Trophoblast cell (in vitro differentiated cells and primary cell): ENCODE data around the gene ZKSCAN8.

Experiments used
- DNase-seq, 2 donors: peaks; one replicate each; pipeline ENCODE4 v3.0.0-alpha.2; 2016
- H2AFZ ChIP-seq: 2 replicates; pipeline ENCODE4 v1.6.1; 2013; ENCODE audit warnings: low read length, moderate library complexity, mild to moderate bottlenecking; ENCODE audit not compliant: insufficient read depth, poor library complexity
- H2AK5ac ChIP-seq: 2 replicates; pipeline ENCODE4 v1.6.1; 2013; ENCODE audit warnings: mild to moderate bottlenecking, low read length
- H2BK120ac ChIP-seq: 2 replicates; pipeline ENCODE4 v1.6.1; 2013; ENCODE audit warnings: low read length, mild to moderate bottlenecking, moderate library complexity; ENCODE audit not compliant: insufficient read depth, poor library complexity
- H2BK12ac ChIP-seq: 2 replicates; pipeline ENCODE4 v1.6.1; 2013; ENCODE audit warnings: mild to moderate bottlenecking, low read length, moderate library complexity
- H2BK5ac ChIP-seq: 2 replicates; pipeline ENCODE4 v1.6.1; 2013; ENCODE audit warnings: low read length, low read depth, moderate library complexity, mild to moderate bottlenecking; ENCODE audit not compliant: poor library complexity
- H3K14ac ChIP-seq: 2 replicates; pipeline ENCODE4 v1.6.1; 2013; ENCODE audit warnings: mild to moderate bottlenecking, low read length
- H3K18ac ChIP-seq: 2 replicates; pipeline ENCODE4 v1.6.1; 2013; ENCODE audit warnings: mild to moderate bottlenecking, low read length
- H3K23ac ChIP-seq: 2 replicates; pipeline ENCODE4 v1.6.1; 2013; ENCODE audit warnings: low read length
- H3K27ac ChIP-seq: 2 replicates; pipeline ENCODE4 v1.5.1; 2013; ENCODE audit warnings: low read depth, mild to moderate bottlenecking, inconsistent platforms, low read length, moderate library complexity
- H3K27me3 ChIP-seq: 2 replicates; pipeline ENCODE4 v1.6.1; 2013; ENCODE audit warnings: inconsistent platforms, mild to moderate bottlenecking, low read length, moderate library complexity; ENCODE audit not compliant: insufficient read depth
- H3K36me3 ChIP-seq, 2 experiments: 1 replicate in 1 of 2; 2 replicates in 1 of 2; pipeline ENCODE4 v1.6.1; 2013; ENCODE audit warnings: low read length in 2 of 2, mild to moderate bottlenecking in 2 of 2, moderate library complexity in 1 of 2; ENCODE audit not compliant: insufficient read depth in 2 of 2, control insufficient read depth in 1 of 2
- H3K4ac ChIP-seq: 2 replicates; pipeline ENCODE4 v1.6.1; 2013; ENCODE audit warnings: low read depth, mild to moderate bottlenecking, low read length, moderate library complexity
- H3K4me1 ChIP-seq, 2 experiments: 1 replicate in 1 of 2; 2 replicates in 1 of 2; pipeline ENCODE4 v1.6.1; 2013; ENCODE audit warnings: low read length in 2 of 2, mild to moderate bottlenecking in 2 of 2, moderate library complexity in 1 of 2; ENCODE audit not compliant: insufficient read depth in 2 of 2, control insufficient read depth in 1 of 2
- H3K4me2 ChIP-seq: 2 replicates; pipeline ENCODE4 v1.6.1; 2013; ENCODE audit warnings: inconsistent platforms, mild to moderate bottlenecking, low read length, moderate library complexity
- H3K4me3 ChIP-seq: 2 replicates; pipeline ENCODE4 v1.5.1; 2013; ENCODE audit warnings: mild to moderate bottlenecking, low read depth, low read length, inconsistent platforms
- H3K79me1 ChIP-seq: one replicate; pipeline ENCODE4 v1.6.1; 2013; ENCODE audit warnings: low read length
- H3K79me2 ChIP-seq: 2 replicates; pipeline ENCODE4 v1.6.1; 2013; ENCODE audit warnings: low read length, mild to moderate bottlenecking; ENCODE audit not compliant: control insufficient read depth, insufficient read depth, poor library complexity
- H3K9ac ChIP-seq: 2 replicates; pipeline ENCODE4 v1.6.1; 2013; ENCODE audit warnings: mild to moderate bottlenecking, low read length
- H3K9me3 ChIP-seq: 2 replicates; pipeline ENCODE4 v1.6.1; 2013; ENCODE audit warnings: low read depth, mild to moderate bottlenecking, control low read depth, inconsistent platforms, low read length; ENCODE audit not compliant: insufficient read depth
- H4K12ac ChIP-seq: 2 replicates; pipeline ENCODE4 v1.6.1; 2013; ENCODE audit warnings: low read depth, mild to moderate bottlenecking, low read length, moderate library complexity
- H4K8ac ChIP-seq: 2 replicates; pipeline ENCODE4 v1.6.1; 2013; ENCODE audit warnings: low read depth, mild to moderate bottlenecking, low read length, moderate library complexity
- H4K91ac ChIP-seq: one replicate; pipeline ENCODE4 v1.6.1; 2013; ENCODE audit warnings: low read depth, mild to moderate bottlenecking, low read length, moderate library complexity
- WGBS: extraction: QIAGEN DNeasy Blood & Tissue Kit; methylation state at CpG from one replicate; pipeline ENCODE4 v1.1.7; 2013; ENCODE audit warnings: missing lambda C conversion rate; ENCODE audit not compliant: insufficient read length, insufficient coverage; ENCODE audit errors: extremely low coverage; 5-methylcytosine and 5-hydroxymethylcytosine counted together

ZKSCAN8 gene

GRCh38 chr6:28203201-28203600, 61.5 kb downstream of the ZKSCAN8 start:
- Histone ChIP-seq H2AK5ac (no peak overlapping the region), H3K4me2 (no peak overlapping the region), H3K27me3 (peaks cover 19% of the 10 kb centered on the region), H3K79me1 (no peaks in the 10 kb centered on the region), H4K91ac (no peak overlapping the region), H3K9me3 (peaks cover 4% of the 10 kb centered on the region), H3K14ac (no peak overlapping the region), H4K12ac (no peak overlapping the region), H3K27ac (no peak overlapping the region), H3K36me3 (no peaks in the 10 kb centered on the region), H2BK12ac (no peak overlapping the region), H3K4me3 (no peak overlapping the region), H3K23ac (no peak overlapping the region), H4K8ac (no peak overlapping the region), H2BK5ac (no peak overlapping the region), H2BK120ac (no peak overlapping the region), H2AFZ (no peak overlapping the region), H3K9ac (no peak overlapping the region), H3K4ac (no peak overlapping the region), H3K4me1 (peaks cover 0 to 4% of the 10 kb centered on the region in 2 experiments), H3K18ac (no peak overlapping the region), H3K79me2 (no peaks in the 10 kb centered on the region)
- no CpG with 5 or more reads among the region's 4 CpGs for WGBS
- no peak for DNase-seq

DNA sequence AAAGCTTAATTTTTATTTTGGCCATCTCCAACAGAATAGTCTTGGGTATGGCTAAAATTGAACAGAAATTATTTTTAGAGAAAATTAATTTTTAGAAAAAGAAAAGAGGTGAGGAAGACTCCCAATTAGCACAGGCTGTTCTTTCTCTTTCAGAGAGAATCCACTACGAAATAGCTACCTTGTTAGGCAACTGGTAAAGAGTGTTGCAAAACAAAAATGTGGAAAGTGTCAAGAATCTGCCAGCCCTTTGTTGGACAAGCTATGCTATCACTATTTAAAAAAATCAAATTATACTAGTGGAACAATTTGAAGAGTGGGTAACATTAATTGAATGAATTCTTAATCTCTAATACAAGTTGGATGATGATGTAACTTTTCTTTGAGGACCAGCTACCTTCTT, 64.2 kb downstream of the ZKSCAN8 start:
- Histone ChIP-seq H4K8ac (no peak overlapping the region), H3K18ac (no peak overlapping the region), H3K27ac (no peak overlapping the region)

DNA sequence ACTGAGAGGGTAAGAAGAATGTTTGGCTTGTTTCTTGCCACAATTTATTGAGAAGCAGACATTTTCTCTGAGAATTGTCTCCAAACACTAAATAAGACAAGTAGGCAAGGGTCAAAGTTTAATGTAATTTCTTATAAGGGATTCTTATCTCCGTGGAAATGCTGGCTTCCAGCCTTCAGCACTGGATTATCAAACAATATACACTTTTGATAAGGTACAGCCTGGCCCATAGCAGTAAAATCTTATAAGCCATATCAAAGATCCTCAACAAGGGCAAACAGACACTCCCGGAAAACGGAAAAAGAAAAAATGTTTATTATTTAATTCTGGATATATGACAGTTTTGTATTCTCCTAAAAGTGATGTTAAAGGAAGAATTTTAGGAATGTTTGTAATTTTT, 64.8 kb downstream of the ZKSCAN8 start:
- H2AFZ ChIP-seq: no peak overlapping the region
- no peak overlapping the region for H2AK5ac ChIP-seq
- no peak overlapping the region for H4K8ac ChIP-seq
- H3K9me3 ChIP-seq: peaks cover 2% of the 10 kb centered on the region
- WGBS: no CpG with 5 or more reads among the region's 3 CpGs
- H2BK12ac ChIP-seq: no peak overlapping the region
- H3K23ac ChIP-seq: no peak overlapping the region
- no peaks in the 10 kb centered on the region for H3K36me3 ChIP-seq
- no peak overlapping the region for H2BK120ac ChIP-seq
- no peak overlapping the region for H3K27ac ChIP-seq
- H3K9ac ChIP-seq: no peak overlapping the region
- H3K79me2 ChIP-seq: no peaks in the 10 kb centered on the region
- peaks cover 0 to 6% of the 10 kb centered on the region in 2 experiments for H3K4me1 ChIP-seq
- no peaks in the 10 kb centered on the region for H3K79me1 ChIP-seq
- no peak overlapping the region for H2BK5ac ChIP-seq
- peaks cover 28% of the 10 kb centered on the region for H3K27me3 ChIP-seq
- H3K4me2 ChIP-seq: no peak overlapping the region
- no peak overlapping the region for H4K12ac ChIP-seq
- no peak overlapping the region for H3K4ac ChIP-seq
- no peak overlapping the region for H4K91ac ChIP-seq
- no peak overlapping the region for H3K4me3 ChIP-seq
- H3K18ac ChIP-seq: no peak overlapping the region
- no peak overlapping the region for H3K14ac ChIP-seq
- no peak for DNase-seq

More for the DNA sequence above, 64.2 kb downstream of the ZKSCAN8 start:
- Histone ChIP-seq H3K14ac (no peak overlapping the region), H2AFZ (no peak overlapping the region), H3K23ac (no peak overlapping the region), H3K4me3 (no peak overlapping the region), H2BK5ac (no peak overlapping the region), H3K4me2 (no peak overlapping the region), H3K4ac (no peak overlapping the region), H2BK120ac (no peak overlapping the region), H3K27me3 (peaks cover 28% of the 10 kb centered on the region), H3K9me3 (peaks cover 2% of the 10 kb centered on the region), H3K9ac (no peak overlapping the region), H4K91ac (no peak overlapping the region), H3K36me3 (no peaks in the 10 kb centered on the region), H3K4me1 (peaks cover 0 to 6% of the 10 kb centered on the region in 2 experiments), H2AK5ac (no peak overlapping the region), H3K79me1 (no peaks in the 10 kb centered on the region), H4K12ac (no peak overlapping the region), H3K79me2 (no peaks in the 10 kb centered on the region), H2BK12ac (no peak overlapping the region)
- WGBS: no CpG with 5 or more reads among the region's 1 CpG
- DNase-seq: peak in 1 of 2 donors; percentile 82

DNA sequence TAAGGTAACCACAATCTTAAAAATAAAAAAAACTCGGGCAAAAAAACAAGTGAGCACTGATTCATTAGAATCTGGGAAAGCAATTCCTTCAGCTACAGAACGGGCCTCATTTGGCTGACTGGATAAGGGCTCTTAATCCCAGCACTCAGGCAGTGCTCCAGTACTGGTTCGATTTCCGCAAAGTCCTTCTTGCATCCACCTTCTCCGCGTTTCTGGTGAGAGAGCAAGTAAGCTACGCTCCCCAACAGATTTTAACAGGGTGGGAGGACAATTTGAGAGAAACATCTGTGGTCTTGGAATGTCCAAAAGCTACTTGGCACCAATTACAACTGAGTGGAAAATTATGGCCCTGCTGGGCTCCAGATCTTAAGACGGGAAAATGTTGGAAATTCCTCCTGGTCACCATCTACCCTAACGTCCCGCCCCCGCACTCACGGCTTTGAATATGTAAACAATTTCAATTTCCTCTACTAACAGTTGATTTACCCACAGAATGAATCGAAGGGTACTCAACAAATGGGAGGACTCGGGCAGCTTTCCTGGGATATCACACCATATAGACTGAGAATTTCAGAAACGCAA, 65.3 kb downstream of the ZKSCAN8 start:
- H3K79me1 ChIP-seq: no peaks in the 10 kb centered on the region
- peaks cover 28% of the 10 kb centered on the region for H3K27me3 ChIP-seq
- H2BK120ac ChIP-seq: no peak overlapping the region
- H3K23ac ChIP-seq: no peak overlapping the region
- no peak overlapping the region for H3K4ac ChIP-seq
- H3K9me3 ChIP-seq: peaks cover 2% of the 10 kb centered on the region
- no peak overlapping the region for H3K9ac ChIP-seq
- no peak overlapping the region for H3K27ac ChIP-seq
- peak overlapping the region; percentile 60 for H3K4me3 ChIP-seq
- no peak overlapping the region for H4K8ac ChIP-seq
- no peak overlapping the region for H3K14ac ChIP-seq
- H3K4me1 ChIP-seq: peaks cover 0 to 6% of the 10 kb centered on the region in 2 experiments
- no peak overlapping the region for H2AK5ac ChIP-seq
- H4K91ac ChIP-seq: no peak overlapping the region
- H2BK12ac ChIP-seq: no peak overlapping the region
- no peak for DNase-seq
- no peak overlapping the region for H2AFZ ChIP-seq
- H2BK5ac ChIP-seq: no peak overlapping the region
- H3K18ac ChIP-seq: no peak overlapping the region
- no peaks in the 10 kb centered on the region for H3K36me3 ChIP-seq
- H3K79me2 ChIP-seq: no peaks in the 10 kb centered on the region
- peak overlapping the region; percentile 94 for H3K4me2 ChIP-seq
- WGBS: no CpG with 5 or more reads among the region's 15 CpGs
- H4K12ac ChIP-seq: no peak overlapping the region
